ENCODE results near the gene PIN1.
"Not testable (repeated sequence)": the region's sequence is repeated elsewhere in the genome, so short reads cannot be mapped to it uniquely, and the experiment has no call there.

The PIN1 gene

DNA sequence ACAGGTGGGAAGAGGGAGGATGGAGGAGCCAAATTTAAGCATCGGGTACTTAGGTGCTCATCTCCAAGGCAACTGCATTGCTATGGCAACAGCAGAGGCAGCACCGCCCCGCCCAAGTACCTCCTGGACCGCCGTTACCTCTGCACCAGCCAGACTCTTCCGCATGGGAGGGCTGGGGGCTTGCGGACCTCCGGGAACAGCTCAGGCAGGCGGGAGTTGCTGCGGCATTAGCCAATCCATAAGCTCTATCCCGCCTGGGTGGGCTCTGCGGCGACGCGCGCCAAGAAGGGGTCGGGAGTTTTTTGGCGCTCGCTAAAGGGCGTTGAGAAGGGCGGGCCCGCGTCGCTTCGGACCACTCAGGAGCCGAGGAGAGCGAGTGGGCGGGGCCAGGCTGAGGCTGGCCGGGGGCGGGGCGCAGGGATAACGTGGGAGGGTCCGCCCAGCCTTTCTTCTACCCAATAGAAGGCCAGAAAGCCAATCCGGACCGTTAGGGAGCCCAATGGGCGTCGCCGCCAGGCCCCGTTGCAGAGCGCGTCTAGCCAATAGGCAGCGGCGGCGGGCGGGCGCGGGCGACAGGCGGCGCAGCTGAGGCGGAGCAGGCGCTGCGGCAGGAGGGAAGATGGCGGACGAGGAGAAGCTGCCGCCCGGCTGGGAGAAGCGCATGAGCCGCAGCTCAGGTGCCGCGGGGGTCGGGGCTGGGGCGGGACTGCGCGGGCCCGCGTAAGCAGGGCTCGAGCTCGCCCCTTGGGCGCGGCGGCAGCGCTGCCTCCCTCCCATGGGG lies at the start of gene PIN1:
Gene PIN1, plus strand, starts transcription at position 593 of the 781 bp plus-strand sequence. Its CDS starts 27 bp downstream, at position 620.
- peak; percentile 99 for DNase-seq (ENCODE audit: low read depth)

DNA sequence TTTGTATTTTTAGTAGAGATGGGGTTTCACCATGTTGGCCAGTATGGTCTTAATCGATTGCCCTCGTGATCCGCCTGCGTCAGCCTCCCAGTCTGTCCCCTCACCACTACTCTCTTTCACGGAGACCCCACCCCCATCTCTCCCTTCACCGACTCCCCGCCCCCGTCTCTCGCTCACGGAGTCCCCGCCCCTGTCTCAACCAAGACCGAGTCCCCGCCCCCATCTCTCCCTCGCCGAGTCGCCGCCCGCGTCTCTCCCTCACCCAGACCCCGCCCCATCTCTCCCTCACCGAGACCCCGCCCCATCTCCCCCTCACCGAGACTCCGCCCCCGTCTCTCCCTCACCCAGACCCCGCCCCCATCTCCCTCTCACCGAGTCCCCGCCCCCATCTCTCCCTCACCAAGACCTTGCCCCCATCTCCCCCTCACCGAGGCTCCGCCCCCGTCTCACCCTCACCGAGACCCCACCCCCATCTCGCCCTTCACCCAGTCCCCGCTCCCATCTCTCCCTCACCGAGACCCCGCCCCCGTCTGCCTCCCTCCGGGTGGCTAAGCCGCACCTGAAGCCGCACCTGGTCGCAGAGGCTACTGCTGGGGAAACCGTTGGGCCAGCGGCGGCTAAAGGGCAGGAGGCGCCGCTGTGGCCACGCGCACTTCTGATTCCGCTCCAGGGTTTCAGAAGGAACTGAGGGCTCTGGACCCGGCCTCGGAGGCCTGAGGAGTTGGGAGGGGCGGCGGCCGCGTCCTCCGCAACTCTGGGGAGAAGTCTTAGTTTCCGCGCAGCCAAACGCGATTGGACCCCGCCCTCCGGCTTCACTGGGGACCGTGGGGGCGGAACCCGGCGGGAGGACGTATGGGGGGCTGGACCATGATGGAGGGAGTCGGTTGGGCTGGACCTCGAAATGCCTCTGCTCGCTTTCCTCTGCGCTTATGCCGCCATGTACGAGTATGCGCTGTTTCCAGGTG lies 49.5 kb upstream of the PIN1 start:
- DNase-seq (ENCODE audit: low read depth), result peak; percentile 94

DNA sequence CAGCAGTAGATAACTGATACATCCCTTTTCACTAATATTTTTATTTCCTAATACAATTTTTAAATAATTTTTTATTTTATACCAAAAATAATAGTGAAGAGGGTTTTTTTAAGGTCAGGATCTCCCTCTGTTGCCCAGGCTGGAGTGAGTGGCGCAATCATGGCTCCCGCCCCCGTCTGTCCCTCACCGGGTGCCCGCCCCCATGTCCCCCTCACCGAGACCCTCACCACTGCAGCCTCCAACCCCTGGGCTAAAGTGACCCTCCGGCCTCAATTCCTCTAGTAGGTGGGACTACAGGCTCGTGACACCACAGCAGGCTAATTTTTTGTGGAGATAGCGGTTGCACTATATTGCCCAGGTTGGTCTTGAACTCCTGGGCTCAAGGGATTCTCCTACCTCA lies 48.8 kb upstream of the PIN1 start:
- no peak for DNase-seq (ENCODE audit: low read depth)

DNA sequence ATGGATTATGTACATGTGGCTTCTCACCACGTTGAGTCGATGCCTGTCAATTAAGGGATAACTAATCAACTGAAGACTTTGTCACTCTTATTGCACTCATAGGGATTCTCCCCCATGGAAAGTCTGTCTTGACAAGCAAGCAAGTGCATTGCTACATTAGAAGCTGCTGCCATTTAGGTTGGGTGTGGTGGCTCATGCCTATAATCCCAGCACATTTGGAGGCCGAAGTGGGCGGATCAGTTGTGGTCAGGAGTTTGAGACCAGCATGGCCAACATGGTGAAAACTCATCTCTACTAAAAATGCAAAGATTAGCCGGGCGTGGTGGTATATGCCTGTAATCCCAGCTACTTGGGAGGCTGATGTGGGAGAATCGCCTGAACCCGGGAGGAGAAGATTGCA lies 48.3 kb upstream of the PIN1 start:
- DNase-seq (ENCODE audit: low read depth), result no peak

DNA sequence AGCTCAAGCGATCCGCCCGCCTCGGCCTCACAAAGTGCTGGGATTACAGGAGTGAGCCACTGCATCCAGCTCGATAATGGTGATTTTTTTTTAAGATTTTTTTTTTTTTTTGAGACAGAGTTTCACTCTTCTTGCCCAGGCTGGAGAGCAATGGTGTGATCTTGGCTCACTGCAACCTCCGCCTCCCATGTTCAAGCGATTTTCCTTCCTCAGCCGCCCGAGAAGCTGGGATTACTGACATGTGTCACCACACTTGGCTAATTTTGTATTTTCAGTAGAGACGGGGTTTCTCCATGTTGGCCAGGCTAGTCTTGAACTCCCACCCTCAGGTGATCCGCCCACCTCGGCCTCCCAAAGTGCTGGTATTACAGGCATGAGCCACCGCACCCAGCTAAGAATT lies 46.5 kb upstream of the PIN1 start:
- not testable (repeated sequence) for DNase-seq (ENCODE audit: low read depth)

DNA sequence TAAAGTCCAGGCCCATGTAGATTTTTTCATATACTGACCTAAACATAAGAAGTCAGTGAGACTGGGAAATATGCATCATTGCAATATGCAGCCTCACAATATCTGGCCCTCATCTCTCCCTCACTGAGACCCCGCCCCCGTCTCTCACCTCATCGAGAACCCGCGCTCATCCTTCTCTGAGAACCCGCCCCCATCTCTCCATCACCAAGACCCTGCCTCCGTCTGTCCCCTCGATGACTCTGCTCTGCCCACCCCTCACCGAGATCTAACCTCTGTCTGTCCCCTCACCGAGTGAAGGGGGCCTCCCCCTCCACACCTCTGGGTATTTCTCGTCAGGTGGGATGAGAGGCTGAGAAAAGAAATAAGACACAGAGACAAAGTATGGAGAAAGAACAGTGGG lies 46.1 kb upstream of the PIN1 start:
- DNase-seq (ENCODE audit: low read depth), result no peak

DNA sequence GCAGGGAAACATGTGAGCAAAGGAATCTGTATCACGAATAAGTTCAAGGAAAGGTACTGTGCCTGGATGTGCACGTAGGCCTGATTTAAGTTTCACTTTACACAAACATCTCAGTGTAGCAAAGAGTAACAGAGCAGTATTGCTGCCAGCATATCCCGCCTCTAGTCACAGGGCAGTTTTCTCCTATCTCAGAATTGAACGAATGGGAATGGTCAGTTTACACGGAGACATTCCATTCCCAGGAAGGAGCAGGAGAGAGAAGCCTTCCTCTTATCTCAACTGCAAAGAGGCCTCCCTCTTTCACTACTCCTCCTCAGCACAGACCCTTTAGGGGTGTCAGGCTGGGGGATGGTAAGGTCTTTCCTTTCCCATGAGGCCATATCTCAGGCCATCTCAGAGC lies 45.5 kb upstream of the PIN1 start:
- not testable (repeated sequence) for DNase-seq (ENCODE audit: low read depth)

DNA sequence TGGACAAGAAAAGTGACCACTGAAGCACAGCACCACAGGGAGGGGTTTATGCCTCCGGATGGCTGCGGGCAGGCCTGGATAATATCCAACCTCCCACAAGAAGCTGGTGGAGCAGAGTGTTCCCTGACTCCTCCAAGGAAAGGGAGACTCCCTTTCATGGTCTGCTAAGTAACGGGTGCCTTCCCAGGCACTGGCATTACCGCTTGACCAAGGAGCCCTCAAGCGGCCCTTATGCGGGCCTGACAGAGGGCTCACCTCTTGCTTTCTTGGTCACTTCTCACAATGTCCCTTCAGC lies 44.1 kb upstream of the PIN1 start:
- DNase-seq (ENCODE audit: low read depth), result not testable (repeated sequence)

DNA sequence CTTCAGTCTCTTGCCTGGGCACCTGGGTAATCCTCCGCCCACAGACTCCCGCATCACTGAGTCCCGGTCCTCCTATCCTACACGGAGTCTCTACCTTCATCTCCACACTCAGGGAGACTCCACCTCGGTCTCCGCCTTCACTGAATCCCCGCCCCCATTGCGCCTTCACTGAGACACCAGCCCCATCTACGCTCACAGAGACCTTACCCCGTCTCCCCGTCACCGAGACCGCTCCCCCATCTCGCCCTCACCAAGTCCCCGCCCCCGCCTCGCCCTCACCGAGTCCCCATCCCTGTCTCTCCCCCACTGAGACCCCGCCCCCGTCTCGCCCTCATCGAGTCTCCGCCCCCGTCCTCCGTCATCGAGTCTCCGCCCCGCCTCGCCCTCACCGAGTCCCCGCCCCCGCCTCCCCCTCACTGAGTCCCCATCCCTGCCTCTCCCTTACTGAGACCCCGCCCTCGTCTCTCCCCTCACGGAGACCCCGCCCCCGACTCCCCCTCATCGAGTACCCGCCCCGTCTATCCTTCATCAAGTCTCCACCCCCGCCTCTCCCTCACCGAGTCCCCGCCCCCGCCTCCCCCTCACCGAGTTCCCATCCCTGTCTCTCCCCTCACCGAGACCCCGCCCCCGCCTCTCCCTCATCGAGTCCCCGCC lies 43.4 kb upstream of the PIN1 start:
- peak; percentile 96 for DNase-seq (ENCODE audit: low read depth)

DNA sequence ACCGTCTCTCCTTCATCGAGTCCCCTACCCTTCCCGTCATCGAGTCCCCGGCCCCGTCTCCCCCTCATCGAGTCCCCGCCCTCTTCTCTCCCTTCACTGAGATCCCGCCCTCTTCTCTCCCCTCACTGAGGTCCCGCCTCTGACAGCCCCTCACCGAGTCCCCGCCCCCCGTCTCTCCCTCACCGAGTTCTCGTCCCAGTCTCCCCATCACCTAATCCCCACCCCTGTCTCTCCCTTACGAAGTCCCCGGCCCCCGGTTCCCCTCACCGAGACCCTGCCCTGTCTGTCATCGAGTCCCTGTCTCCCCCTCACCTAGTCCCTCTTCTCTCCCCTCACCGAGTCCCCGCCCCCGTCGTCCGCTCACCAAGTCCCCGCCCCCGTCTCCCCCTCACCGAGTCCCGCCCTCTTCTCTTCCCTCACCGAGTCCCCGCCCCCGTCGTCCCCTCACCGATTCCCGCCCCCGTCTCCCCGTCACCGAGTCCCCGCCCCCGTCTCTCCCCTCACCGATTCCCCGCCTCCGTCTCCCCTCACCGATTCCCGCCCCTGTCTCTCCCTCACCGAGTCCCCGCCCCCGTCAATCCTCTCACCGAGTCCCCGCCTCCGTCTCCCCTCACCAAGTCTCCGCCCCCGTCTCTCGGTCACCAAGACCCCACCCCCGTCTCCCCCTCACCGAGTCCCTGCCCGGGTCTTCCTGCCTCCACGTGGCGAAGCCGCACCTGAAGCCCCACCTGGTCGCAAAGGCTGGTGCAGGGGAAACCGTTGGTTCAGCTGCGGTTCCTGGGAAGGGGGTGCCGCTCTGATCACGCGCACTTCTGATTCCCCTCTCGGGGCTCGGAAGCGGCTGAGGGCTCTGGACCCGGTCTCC lies 42.7 kb upstream of the PIN1 start:
- peak; percentile 93 for DNase-seq (ENCODE audit: low read depth)

DNA sequence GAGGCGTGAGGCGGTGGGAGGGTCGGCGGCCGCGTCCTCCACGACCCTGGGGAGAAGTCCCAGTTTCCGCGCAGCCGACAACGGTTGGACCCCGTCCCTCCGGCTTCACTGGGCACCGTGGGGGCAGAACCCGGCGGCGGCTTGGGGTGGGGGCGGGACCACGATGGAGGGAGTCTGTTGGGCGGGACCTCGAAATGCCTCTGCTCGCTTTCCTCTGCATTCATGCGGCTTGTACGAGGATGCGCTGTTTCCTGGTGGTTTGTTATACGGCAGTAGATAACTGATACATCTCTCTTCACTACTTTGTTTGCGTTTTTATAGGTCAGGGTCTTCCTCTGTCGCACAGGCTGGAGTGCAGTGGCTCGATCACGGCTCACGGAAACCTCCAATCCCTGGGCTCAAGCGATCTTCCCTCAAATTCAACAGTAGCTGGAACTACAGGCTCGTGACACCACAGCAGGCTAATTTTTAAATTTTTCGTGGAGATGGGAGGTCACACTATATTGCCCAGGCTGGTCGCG lies 42.0 kb upstream of the PIN1 start:
- peak; percentile 60 for DNase-seq (ENCODE audit: low read depth)

DNA sequence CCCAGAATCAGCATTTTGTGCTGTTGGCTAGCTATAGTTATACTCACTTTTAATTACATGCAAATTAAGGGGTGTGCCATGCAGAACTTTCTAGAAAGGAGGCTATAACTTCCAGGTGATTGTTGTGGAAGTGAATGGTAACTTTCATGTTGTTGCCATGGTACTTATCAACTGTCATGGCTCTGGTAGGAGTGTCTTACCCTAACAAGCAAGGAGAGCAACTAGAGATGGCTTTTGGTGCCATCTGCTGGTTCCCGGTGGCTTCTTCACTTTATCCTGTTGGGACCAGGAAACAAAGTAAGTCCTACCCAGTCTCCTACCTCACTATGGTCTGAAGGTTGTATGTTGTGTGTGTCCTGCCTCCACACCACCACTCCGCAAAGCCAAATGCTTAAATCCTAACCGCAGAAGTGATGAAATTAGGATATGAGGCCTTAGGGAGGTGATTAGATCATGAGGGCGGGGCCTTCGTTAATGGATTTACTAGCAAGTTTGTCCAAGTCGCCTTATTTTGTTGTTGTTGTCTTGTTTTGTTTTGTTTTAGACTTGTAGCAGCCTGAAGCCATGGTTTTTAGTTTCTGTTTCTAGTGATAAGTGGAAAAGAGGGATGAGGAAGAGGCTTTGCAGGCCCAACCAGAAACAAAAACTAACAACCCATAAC lies 38.9 kb upstream of the PIN1 start:
- DNase-seq (ENCODE audit: low read depth), result peak; percentile 89

DNA sequence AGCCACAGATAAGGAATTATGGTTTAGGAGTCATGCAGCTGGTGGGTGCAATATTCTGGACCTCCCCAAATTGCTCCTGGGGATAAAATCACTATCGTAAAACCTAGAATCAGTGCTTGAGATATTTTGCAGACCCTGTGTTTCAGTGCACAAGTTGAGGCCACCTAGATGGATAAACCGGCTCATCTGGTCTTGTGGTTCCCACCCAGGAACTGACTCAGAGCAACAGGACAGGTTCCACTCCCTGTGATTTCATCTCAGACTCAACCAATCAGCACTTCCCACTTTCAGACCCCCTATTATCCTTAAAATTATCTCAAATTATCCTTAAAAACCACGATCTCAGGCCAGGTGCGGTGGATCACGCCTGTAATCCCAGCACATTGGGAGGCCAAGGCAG lies 37.2 kb upstream of the PIN1 start:
- no peak for DNase-seq (ENCODE audit: low read depth)

DNA sequence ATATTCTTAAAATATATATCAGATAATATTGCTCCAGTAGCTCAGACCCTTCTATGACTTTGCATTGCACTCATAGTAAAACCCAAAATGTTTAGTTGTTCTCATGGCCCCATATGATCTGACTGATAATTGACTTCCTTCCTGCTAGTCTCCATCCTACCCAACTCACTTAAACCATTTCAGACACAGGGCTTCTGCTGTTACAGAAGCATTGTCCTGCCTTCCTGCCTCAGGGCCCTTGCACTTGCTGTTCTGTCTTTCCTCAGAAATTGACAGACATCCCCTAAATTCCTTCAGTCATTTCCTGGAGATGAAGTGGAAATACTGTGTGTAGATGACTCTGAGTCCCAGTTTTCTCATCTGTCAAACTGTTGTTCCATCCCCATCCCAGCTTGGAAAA lies 36.0 kb upstream of the PIN1 start:
- DNase-seq (ENCODE audit: low read depth), result no peak

DNA sequence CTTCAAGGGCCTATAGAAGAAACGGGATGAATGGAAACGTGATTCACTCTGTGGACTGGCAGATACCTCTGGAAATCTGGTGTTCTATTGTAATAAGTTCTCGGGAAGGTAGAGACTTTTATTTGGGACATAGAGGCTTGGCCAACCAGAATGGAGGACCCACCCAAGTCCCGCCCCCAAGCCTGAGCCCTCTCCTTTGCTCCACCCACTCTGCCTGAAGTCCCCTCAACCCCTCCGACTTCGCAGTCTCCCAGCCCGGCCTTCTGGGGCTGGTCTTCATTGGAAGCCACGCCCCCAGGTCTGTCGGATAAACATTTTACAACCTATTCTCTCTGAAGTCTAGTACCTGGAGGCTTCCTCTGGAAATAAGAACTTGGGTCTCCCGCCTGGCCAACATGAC lies 33.1 kb upstream of the PIN1 start:
- no peak for DNase-seq (ENCODE audit: low read depth)

DNA sequence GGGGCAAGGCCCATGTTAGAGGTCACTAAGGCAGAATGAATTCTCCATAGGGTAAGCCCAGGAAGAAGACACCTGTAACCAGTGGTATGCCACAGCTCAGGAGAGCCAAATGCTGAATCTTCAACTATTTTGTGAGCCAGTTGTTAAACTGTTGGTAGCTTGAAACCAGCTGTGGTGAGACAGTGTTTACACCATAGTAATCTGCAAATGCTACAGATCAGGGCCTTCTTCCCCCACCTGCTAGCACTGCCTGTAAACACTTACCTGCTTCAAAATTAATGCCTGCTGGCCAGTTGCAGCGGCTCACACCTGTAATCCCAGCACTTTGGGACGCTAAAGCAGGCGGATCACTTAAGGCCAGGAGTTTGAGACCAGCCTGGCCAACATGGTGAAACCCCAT lies 28.3 kb upstream of the PIN1 start:
- no peak for DNase-seq (ENCODE audit: low read depth)

DNA sequence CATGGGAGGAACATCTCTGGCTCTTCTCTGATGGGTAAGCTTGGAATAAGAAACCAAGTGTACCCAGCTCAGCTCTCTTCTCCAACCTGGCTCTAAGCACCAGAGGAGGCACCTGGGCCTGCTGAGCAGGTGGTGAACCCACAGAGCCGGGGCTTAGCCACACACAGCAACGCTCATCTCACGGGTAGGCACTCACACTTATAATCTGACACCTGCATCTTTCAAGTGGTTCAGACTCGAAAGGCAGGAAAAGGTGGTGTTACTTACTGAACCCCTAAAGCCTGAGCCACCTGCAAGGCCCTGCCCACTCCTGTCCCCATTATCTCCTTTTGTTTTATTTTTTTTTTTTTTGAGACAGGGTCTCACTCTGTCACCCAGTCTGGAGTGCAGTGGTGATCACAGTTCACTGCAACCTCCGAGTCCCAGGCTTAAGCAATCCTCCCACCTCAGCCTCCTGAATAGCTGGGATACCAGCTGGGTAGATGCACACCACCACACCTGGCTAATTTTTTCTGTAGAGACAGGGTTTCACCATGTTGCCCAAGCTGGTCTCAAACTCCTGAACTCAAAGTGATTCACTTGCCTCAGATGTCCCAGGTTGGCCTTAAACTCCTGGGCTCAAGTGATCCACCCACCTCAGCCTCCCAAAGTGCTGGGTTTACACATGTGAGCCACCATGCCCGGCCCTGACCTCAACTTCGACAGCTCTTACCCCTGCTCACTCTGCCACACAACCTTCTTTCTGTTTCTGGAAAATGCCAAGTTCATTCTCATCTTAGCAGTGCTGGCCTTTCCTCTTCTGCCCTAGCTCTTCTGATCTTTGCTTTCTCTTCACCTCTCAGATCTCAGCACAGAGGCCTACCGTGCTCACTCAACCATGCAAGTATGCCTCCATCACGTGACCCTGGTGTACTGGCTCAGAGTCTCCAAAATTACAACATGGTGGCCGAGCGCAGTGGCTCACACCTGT lies 26.0 kb upstream of the PIN1 start:
- no peak for DNase-seq (ENCODE audit: low read depth)

DNA sequence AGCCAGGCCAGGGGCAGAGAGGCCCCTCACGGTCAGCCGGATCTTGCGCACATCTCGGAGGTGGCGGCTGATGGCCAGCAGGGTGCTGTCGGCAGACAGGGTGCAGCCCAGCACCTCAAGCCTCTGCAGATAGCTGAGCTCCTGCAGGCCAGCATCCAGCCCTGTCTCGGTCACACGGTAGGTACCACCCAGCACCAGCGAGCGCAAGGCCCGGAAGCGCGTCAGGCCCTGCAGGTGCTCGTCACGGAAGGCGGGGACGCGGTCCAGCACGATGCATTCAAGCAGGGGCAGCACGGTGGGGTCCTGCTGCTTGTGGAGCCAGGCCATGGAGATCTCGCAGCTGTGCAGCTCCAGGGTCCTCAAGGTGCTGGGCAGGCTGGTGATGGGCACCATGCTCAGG lies 24.0 kb upstream of the PIN1 start:
- no peak for DNase-seq (ENCODE audit: low read depth)

DNA sequence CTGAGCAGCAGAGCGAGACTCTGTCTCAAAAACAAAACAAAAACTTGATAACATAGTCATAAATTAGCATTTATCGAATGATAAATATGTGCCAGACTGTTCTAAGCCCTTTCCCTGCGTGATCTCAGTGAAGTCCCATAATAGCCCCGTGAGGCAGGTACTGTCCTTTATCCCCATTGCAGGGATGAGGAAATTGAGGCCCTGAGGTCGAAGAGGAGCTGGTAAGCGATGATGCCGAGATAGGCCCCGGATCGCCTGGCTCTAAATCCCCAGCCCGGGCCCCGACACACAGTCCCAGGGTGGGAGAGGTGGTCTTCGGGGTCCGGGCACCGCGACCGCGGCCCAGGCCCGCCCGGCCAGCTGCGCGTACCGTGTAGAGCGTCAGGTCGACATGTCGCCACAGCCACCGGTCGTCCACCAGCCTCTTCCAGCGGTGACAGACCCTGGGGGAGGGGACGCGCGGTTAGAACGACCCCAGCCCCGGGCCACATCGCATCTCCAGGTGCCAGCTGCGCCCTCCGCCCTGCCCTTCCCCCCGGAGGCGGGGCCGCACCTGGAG lies 16.9 kb upstream of the PIN1 start:
- DNase-seq (ENCODE audit: low read depth), result no peak
